ENCODE data around the gene AGRP.

The AGRP gene

DNA sequence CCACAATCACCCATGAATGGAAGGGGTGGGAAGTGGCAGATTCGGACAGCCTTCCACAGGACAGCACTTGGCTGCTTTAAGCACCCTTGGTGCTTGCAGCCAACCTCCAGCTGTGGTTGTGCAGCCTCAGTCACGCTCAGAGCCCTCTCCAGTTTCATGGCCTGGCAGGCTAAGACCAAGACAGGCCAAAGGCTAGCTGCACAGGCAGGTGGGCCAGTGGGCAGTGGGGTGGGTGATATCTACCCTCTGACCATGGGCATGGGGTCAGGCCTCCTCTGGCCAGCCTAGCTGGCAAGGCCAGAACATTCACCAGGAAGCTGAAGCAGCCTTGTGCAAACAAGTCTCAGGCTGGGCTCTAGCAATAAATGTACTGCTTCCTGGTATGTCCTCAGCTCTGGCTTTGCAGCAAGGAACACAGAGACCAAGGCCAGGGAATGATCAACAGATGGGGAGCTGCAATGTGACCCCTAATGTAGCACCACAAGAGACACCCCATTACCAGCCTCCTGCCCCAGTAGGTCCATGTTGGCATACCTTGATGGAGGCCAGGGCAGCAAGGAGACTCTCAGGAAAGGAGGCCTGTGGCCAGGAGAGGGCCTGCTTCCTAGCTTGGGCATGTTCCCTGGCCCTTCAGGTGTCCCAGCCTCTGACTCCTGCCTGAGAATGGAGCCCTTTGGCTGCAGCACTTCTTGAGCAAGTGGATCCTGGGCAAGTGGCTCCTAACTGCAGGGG lies 31.5 kb downstream of the AGRP start:
- Histone ChIP-seq H3K27me3 (replicated peaks) (no peaks in the 10 kb centered on the region), H3K4me3 (ENCODE audit: low read depth, low read length) (no peak overlapping the region), H3K36me3 (replicated peaks) (peaks cover 7% of the 10 kb centered on the region), H3K27ac (no peak overlapping the region)
- in situ Hi-C loops (cut with HindIII; ENCODE audit: low pct_ligation_motif_present, low sequenced_read_pairs): no loop called here
- no peak for DNase-seq
- TF ChIP-seq, protein P1, sequence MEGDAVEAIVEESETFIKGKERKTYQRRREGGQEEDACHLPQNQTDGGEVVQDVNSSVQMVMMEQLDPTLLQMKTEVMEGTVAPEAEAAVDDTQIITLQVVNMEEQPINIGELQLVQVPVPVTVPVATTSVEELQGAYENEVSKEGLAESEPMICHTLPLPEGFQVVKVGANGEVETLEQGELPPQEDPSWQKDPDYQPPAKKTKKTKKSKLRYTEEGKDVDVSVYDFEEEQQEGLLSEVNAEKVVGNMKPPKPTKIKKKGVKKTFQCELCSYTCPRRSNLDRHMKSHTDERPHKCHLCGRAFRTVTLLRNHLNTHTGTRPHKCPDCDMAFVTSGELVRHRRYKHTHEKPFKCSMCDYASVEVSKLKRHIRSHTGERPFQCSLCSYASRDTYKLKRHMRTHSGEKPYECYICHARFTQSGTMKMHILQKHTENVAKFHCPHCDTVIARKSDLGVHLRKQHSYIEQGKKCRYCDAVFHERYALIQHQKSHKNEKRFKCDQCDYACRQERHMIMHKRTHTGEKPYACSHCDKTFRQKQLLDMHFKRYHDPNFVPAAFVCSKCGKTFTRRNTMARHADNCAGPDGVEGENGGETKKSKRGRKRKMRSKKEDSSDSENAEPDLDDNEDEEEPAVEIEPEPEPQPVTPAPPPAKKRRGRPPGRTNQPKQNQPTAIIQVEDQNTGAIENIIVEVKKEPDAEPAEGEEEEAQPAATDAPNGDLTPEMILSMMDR (IDR thresholded peaks at IDR 0.05; ENCODE audit: low read depth, low read length, missing control alignments): no peak

DNA sequence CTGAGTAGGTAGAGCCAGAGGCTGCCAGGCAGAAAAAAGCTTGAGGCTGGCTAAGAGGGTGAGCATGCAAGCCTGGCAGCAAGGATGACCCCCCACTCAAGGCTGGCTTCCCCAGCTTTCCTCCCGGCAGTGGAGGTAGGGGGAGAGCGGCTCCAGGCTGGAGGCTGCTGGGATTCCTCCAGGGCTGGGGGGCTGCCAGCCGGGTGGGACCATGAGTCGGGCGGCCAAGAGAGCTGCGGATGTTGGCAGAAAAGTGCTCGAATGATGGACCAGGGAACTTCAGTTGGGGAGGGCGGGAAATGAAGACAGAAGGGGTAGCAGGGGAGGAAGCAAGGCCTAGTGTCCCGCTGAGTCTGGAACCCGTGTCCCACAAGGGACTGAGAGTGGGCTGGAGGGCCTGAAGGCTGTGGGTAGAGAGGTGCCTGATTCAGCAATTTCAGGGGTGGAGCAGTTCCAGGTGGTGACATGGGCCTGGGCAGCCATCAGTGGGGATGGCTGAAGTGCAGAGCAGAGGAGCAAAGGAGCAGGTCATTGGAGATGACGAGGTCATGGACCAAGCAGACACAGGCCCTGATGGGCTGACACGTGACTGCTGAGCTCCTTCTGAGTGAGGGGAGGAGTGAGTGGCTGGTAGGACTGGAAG lies 32.2 kb downstream of the AGRP start:
- TF ChIP-seq, protein P1 (IDR thresholded peaks at IDR 0.05; ENCODE audit: low read depth, low read length, missing control alignments): no peak
- in situ Hi-C loops (cut with HindIII; ENCODE audit: low pct_ligation_motif_present, low sequenced_read_pairs): no loop called here

DNA sequence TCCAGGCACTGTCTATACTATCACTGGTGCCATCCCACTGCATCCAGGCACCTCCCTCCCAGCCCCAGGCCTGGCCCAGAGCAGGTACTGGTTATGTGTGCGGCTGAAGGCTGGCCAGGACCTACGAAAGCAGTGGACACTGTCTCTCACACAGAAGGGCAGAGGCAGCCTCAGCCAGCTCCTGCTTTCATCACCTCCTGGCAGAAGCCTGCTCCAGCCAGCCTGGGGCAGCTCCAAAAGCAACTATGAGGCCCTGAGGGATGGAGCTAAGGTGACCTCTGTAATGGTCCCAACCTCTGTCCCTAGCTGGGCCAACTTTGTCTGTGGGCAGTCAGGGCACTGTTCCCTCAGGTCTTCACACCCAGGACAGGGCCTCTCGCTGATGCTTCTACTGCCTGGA lies 33.6 kb downstream of the AGRP start:
- H3K27ac ChIP-seq: no peak overlapping the region
- H3K4me3 ChIP-seq (ENCODE audit: low read depth, low read length): no peak overlapping the region
- in situ Hi-C loops (cut with HindIII; ENCODE audit: low pct_ligation_motif_present, low sequenced_read_pairs): no loop called here
- no peak for DNase-seq
- H3K36me3 ChIP-seq (replicated peaks): peaks cover 7% of the 10 kb centered on the region
- TF ChIP-seq, protein P1 (IDR thresholded peaks at IDR 0.05; ENCODE audit: low read depth, low read length, missing control alignments): no peak
- no peaks in the 10 kb centered on the region for H3K27me3 ChIP-seq (replicated peaks)

More for the DNA sequence above, 32.2 kb downstream of the AGRP start:
- no peaks in the 10 kb centered on the region for H3K27me3 ChIP-seq (replicated peaks)
- H3K27ac ChIP-seq: no peak overlapping the region
- H3K4me3 ChIP-seq (ENCODE audit: low read depth, low read length): no peak overlapping the region
- no peak for DNase-seq
- H3K36me3 ChIP-seq (replicated peaks): peaks cover 7% of the 10 kb centered on the region

DNA sequence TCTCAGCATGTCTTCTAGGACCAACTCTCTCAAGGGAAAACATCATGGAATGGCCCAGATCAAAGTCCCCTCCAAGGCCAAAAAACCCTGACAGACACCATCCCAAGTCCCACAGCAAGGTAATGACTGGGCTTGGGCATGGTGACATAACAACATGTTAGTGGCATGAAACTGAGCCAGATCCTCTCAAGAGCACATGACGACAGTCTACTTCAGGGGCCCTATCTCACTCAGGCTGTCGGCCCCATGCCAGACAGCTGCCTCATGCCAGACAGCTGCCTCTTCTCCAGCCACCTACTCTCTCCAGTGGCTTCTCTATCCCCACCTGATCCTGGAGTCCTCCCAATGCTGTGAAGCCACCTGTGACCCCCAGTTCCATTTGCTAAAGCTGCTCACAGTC lies 34.0 kb downstream of the AGRP start:
- DNase-seq: no peak
- Histone ChIP-seq H3K27ac (no peak overlapping the region), H3K27me3 (replicated peaks) (no peaks in the 10 kb centered on the region), H3K36me3 (replicated peaks) (peaks cover 7% of the 10 kb centered on the region), H3K4me3 (ENCODE audit: low read depth, low read length) (no peak overlapping the region)
- in situ Hi-C loops (cut with HindIII; ENCODE audit: low pct_ligation_motif_present, low sequenced_read_pairs): no loop called here
- TF ChIP-seq, protein P1 (IDR thresholded peaks at IDR 0.05; ENCODE audit: low read depth, low read length, missing control alignments): no peak

DNA sequence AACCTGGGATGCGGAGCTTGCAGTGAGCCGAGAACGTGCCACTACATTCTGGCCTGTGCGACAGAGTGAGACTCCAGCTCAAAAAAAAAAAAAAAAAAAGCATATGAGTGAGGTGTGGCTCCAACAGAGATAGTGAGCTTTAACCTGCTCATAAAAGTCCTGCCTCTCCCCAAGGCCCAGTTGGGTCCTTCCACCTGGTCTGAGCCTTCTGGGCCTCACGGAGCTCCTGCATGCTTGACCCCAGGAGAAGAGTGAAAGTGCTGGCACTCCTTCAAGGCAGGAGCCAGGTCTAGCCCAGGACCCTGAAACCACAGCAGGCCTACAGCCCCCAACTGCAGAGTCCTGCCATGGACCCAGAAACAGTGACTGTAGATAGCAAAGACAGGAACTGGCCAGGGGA lies 34.8 kb downstream of the AGRP start:
- in situ Hi-C loops (cut with HindIII; ENCODE audit: low pct_ligation_motif_present, low sequenced_read_pairs): no loop called here
- H3K36me3 ChIP-seq (replicated peaks): peaks cover 7% of the 10 kb centered on the region
- H3K27ac ChIP-seq: no peak overlapping the region

More for the DNA sequence above, 34.8 kb downstream of the AGRP start:
- no peak overlapping the region for H3K4me3 ChIP-seq (ENCODE audit: low read depth, low read length)
- TF ChIP-seq, protein P1 (IDR thresholded peaks at IDR 0.05; ENCODE audit: low read depth, low read length, missing control alignments): no peak
- no peaks in the 10 kb centered on the region for H3K27me3 ChIP-seq (replicated peaks)
- no peak for DNase-seq

Data from brain microvascular endothelial cell (primary cell).